ENCODE data around the gene SPATA25. TPM values are rescaled to one million over a fixed set of nuclear protein-coding genes. Genes with fewer than 3 reads are reported as not detected.

SPATA25 gene
- total RNA-seq, 2 experiments from 2014 or later = 0.49 to 1.3 TPM

GRCh38 chr20:45918182-45918737 lies 30.8 kb upstream of the SPATA25 start:
- CTCF ChIA-PET = interaction anchor here (1.0 kb wide), 1 partner anchor 15 kb away, joined by 3 read pairs; no protein-coding TSS in a partner anchor
- Histone ChIP-seq H3K9me3 (ENCODE audit: control insufficient read depth in 1 of 2, insufficient read depth in 1 of 2, low read length in 2 of 2) (no peaks in the 10 kb centered on the region), H3K36me3 (ENCODE audit: insufficient read depth, low read length) (no peaks in the 10 kb centered on the region), H3K27me3 (ENCODE audit: control insufficient read depth in 1 of 2, insufficient read depth in 2 of 2, low read length in 2 of 2) (peaks cover 5 to 15% of the 10 kb centered on the region in 2 experiments), H3K4me1 (ENCODE audit: insufficient read depth, low read length) (no peaks in the 10 kb centered on the region), H3K27ac (ENCODE audit: low read depth in 1 of 2, low read length in 2 of 2) (no peak overlapping the region), H3K4me3 (ENCODE audit: low read length) (no peak overlapping the region)
- no peaks in the 10 kb centered on the region for H3K36me3 Mint-ChIP-seq (ENCODE audit: low read depth)
- H3K27me3 Mint-ChIP-seq = peaks cover 41% of the 10 kb centered on the region
- TF ChIP-seq CTCF (IDR thresholded peaks at IDR 0.05) = no peak
- intact Hi-C loops (cut with DNase I, micrococcal nuclease) = no loop called here
- POLR2A ChIA-PET = no interaction called here
- no peaks in the 10 kb centered on the region for H3K4me1 Mint-ChIP-seq (ENCODE audit: low read depth)
- DNase-seq = no peak
- no peak overlapping the region for H3K4me3 Mint-ChIP-seq
- no peaks in the 10 kb centered on the region for H3K9me3 Mint-ChIP-seq
- H3K27ac Mint-ChIP-seq = no peak overlapping the region
- ATAC-seq (ENCODE audit: poor library complexity) = no peak

GRCh38 chr20:45917790-45918141 lies 30.3 kb upstream of the SPATA25 start:
- no peak for ATAC-seq (ENCODE audit: poor library complexity)
- CTCF ChIA-PET = interaction anchor here (1.0 kb wide), 1 partner anchor 16 kb away, joined by 3 read pairs; no protein-coding TSS in a partner anchor
- H3K4me3 Mint-ChIP-seq = no peak overlapping the region
- Histone ChIP-seq H3K27me3 (ENCODE audit: control insufficient read depth in 1 of 2, insufficient read depth in 2 of 2, low read length in 2 of 2) (peaks cover 5 to 15% of the 10 kb centered on the region in 2 experiments), H3K9me3 (ENCODE audit: control insufficient read depth in 1 of 2, insufficient read depth in 1 of 2, low read length in 2 of 2) (no peaks in the 10 kb centered on the region), H3K27ac (ENCODE audit: low read depth in 1 of 2, low read length in 2 of 2) (no peak overlapping the region), H3K36me3 (ENCODE audit: insufficient read depth, low read length) (no peaks in the 10 kb centered on the region), H3K4me1 (ENCODE audit: insufficient read depth, low read length) (no peaks in the 10 kb centered on the region), H3K4me3 (ENCODE audit: low read length) (no peak overlapping the region)
- intact Hi-C loops (cut with DNase I, micrococcal nuclease) = no loop called here
- no peaks in the 10 kb centered on the region for H3K9me3 Mint-ChIP-seq
- no peaks in the 10 kb centered on the region for H3K4me1 Mint-ChIP-seq (ENCODE audit: low read depth)
- peaks cover 41% of the 10 kb centered on the region for H3K27me3 Mint-ChIP-seq
- DNase-seq = no peak
- TF ChIP-seq CTCF (IDR thresholded peaks at IDR 0.05) = no peak
- POLR2A ChIA-PET = no interaction called here
- no peaks in the 10 kb centered on the region for H3K36me3 Mint-ChIP-seq (ENCODE audit: low read depth)
- no peak overlapping the region for H3K27ac Mint-ChIP-seq

GRCh38 chr20:45913116-45913515 lies 25.7 kb upstream of the SPATA25 start:
- TF ChIP-seq CTCF (IDR thresholded peaks at IDR 0.05) = no peak
- Mint-ChIP-seq H3K9me3 (no peaks in the 10 kb centered on the region), H3K4me1 (ENCODE audit: low read depth) (peaks cover 14% of the 10 kb centered on the region), H3K27me3 (peaks cover 40% of the 10 kb centered on the region), H3K27ac (no peak overlapping the region), H3K4me3 (no peak overlapping the region), H3K36me3 (ENCODE audit: low read depth) (no peaks in the 10 kb centered on the region)
- Histone ChIP-seq H3K4me3 (ENCODE audit: low read length) (no peak overlapping the region), H3K27me3 (ENCODE audit: control insufficient read depth in 1 of 2, insufficient read depth in 2 of 2, low read length in 2 of 2) (peaks cover 14 to 26% of the 10 kb centered on the region in 2 experiments), H3K36me3 (ENCODE audit: insufficient read depth, low read length) (no peaks in the 10 kb centered on the region), H3K4me1 (ENCODE audit: insufficient read depth, low read length) (peaks cover 23% of the 10 kb centered on the region), H3K9me3 (ENCODE audit: control insufficient read depth in 1 of 2, insufficient read depth in 1 of 2, low read length in 2 of 2) (no peaks in the 10 kb centered on the region), H3K27ac (ENCODE audit: low read depth in 1 of 2, low read length in 2 of 2) (no peak overlapping the region)
- no peak for ATAC-seq (ENCODE audit: poor library complexity)
- peak in 2 of 14 experiments; percentile 38 to 56 for DNase-seq
- intact Hi-C loops (cut with DNase I, micrococcal nuclease) = no loop called here
- CTCF ChIA-PET = no interaction called here
- POLR2A ChIA-PET = no interaction called here
